NOMO-1 treated with dmso at 0.1 percent for 144 hours (cell line): ENCODE data around the gene PROZ.

Experiments
- DNase-seq: peaks from one replicate; lab custom pipeline; 2025; ENCODE audit not compliant: unreplicated experiment; lab: John Stamatoyannopoulos, UW

PROZ gene

DNA sequence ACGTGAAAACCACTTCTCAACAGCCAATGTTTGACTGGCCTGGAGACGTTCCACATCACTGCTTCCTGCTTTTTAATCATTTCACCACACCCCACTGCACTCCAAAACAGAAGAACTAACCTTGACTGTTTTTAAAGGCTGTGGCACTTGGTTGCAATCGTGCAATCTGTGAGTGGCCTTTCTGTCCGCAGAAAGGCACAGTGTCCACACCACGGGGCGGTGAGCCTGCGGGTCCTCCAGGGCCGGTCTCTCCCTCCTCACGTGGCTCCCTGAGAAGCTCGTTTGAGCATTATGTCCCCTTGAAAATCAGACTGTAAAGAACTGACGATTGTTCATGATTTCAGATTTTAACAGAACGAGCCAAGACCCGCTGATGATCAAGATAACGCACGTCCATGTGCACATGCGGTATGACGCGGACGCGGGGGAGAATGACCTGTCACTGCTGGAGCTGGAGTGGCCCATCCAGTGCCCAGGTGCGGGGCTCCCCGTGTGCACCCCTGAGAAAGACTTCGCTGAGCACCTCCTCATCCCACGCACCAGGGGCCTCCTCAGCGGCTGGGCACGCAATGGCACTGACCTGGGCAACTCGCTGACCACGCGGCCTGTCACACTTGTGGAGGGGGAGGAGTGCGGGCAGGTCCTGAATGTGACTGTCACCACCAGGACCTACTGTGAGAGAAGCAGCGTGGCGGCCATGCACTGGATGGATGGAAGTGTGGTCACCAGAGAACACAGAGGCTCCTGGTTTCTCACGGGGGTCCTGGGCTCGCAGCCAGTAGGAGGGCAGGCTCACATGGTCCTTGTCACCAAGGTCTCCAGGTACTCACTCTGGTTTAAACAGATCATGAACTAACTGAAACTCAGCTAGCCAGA lies 13.0 kb downstream of the PROZ start:
- DNase-seq: no peak

DNA sequence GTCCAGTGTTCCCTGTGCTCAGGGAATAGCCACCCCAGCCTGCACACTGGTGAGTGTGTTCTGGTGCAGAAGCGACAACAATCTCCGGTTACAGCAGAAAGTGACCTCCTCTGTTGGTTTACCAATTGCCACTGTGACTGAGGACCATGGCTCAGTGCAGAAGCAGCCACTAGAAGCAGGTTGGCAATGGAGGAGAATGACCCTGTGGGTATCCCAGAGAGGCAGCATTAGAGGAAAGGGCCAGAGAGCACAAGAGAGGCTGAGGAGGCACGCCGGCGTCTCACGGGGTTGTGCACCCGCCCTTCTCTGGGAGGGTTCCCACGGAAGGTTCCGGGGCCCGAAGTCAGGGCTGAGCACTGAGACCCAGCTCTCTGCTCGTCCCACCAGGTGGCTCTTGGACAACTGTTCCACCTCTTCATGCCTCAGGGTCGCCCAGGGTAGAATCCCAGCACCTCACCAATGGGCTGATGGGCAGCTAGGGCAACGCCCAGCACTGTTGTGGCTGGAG lies 14.0 kb downstream of the PROZ start:
- DNase-seq: no peak

DNA sequence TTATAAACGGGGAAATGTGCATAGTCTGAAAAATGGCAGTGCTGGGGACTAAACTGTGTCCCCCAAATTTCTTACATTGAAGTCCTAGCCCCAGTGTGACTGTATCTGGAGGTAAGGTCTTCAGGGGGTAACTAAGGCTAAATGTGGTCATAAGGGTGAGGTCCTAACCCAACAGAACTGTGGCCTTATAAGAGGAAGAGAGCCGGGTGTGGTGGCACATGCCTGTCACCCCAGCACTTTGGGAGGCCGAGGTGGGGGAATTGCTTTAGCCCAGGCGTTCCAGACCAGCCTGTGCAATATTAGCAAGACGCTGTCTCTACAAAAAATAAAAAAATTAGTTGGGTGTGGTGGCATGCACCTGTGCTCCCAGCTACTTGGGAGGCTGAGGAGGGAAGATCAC lies 17.8 kb downstream of the PROZ start:
- DNase-seq: no peak

DNA sequence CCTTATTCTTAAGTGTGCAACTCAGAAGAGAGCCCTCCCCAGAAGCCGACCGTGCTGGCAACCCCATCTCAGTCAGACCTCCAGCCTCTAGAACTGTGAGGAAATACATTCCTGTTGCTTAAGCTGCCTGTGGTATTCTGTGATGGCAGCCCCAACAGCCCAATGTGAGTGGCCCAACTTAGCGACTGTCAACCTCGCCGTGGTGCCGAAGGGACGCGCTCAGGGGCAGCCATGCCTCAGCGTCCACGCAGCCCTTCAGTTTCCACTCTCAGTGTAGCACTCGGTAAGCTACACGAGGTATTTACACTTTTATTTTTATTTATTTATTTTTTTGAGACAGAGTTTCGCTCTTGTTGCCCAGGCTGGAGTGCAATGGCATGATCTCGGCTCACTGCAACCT lies 18.4 kb downstream of the PROZ start:
- DNase-seq: no peak

DNA sequence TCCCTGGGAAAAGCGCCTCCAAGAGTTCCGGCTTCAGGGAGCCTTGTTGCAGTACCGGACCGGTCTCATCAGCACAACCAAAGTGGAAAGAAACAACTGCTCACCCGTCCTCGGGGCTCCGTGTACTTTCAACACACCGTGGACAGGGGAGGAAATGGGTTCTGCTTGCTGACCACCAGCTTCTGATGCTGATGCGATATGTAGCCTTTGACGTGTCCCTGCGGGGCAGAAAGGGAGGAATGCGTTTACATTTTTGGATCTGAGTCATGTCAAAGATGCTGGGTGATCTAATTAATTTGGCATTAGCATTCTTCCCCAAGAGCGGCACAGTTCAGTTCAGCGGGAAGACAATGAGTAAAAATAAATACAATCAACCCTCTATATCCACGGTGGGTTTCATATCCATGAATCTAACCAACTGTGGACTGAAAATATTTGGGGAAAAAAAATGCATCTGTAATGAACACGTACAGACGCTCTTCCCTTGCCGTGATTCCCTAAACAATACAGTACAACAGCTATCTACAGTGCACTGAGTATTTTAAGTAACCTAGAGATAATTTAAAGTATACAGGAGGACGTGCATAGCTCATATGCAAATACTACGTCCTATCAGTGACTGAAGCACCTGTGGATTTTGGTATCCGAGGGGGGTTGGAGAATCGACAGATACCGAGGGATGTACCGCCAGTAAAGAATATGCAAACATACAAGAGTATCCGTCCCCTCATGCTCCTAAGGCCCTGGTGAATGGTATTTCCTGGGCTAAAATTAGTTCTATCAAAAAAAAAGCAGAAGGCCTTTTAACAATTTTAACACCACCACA lies 19.8 kb downstream of the PROZ start:
- no peak for DNase-seq

GRCh38 chr13:113178896-113179167 lies 20.4 kb downstream of the PROZ start:
- DNase-seq: no peak

GRCh38 chr13:113179374-113180230 lies 21.2 kb downstream of the PROZ start:
- no peak for DNase-seq

GRCh38 chr13:113182046-113182445 lies 23.6 kb downstream of the PROZ start:
- DNase-seq: no peak

GRCh38 chr13:113183450-113184129 lies 25.1 kb downstream of the PROZ start:
- DNase-seq: no peak

GRCh38 chr13:113184568-113185440 lies 26.4 kb downstream of the PROZ start:
- DNase-seq: no peak

GRCh38 chr13:113186061-113186900 lies 27.8 kb downstream of the PROZ start:
- no peak for DNase-seq

- peak; percentile 69 for DNase-seq
Measured at GRCh38 chr13:113187263-113187669, 28.8 kb downstream of the PROZ start.

DNA sequence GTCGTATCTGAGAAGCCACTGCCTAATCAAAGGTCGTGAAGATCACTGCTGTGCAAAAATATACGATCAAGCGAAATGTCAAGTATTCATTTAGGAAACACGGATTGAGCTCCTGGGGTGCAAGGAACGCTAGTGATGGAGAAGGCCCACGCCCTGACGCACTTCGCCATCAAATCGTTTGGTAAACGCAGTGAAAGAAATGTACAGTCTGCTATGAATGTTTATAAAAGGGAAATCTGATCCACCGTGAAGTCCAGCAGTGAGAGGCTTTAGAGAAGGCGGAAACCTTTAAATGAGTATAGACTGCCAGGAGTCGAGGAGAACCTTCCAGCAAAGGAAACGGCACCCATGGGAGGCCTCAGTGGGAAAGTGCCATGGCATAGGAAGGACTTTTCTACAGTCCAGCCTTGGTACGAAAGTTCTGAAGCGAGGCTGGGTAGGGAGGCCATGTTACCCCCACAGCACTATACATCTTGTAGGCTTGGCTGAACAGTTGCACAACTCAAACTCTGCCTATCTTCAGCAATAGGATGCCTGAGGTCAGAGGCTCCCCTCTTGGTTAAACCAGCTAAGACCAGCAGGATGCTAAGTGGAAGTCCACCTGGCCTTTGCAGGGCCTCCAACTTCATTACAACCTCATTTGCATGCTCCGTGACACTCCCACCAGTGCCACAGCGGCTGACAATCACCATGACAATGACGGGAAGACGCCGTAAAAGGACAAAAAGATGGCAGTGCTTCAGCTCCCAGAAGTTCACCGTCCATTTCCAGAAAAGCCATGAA lies 29.6 kb downstream of the PROZ start:
- DNase-seq: no peak

- DNase-seq: no peak
Measured at GRCh38 chr13:113190181-113190580, 31.7 kb downstream of the PROZ start.

DNA sequence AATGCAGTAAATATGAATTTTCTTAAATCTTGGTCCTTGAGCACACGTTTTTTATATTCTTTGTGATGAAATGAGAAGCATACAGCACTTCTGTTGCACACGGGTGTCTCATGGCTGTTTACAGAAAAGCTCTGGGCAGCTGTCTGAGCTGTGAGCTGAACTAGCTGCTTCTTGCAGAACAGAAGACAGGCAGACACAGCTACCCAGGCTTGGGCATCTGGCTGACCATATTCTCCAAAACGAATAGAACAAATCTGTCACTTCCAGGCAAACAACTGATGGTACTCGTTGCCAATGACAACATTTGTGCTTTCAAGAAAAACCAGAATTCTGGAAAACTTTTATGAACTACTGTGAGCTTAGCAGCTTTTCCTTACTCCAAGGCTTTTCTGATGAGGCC lies 33.8 kb downstream of the PROZ start:
- DNase-seq: no peak

DNA sequence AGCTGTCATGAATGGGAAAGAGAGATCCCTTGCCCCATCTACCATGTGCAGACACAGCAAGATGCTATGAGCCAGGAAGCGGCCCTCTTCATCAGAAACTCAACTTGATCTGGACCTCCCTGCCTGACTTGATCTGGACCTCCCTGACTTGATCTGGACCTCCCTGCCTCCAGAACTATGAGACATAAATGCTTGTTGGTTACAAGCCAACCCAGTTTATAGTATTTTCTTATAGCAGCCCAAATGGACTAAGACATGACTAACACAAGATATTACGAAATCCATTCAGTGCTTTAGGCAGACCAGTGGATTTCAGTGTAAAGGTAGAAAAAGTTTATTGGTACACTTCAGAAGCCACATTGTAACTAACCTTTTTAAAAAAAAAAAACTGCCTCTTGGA lies 34.5 kb downstream of the PROZ start:
- DNase-seq: no peak

DNA sequence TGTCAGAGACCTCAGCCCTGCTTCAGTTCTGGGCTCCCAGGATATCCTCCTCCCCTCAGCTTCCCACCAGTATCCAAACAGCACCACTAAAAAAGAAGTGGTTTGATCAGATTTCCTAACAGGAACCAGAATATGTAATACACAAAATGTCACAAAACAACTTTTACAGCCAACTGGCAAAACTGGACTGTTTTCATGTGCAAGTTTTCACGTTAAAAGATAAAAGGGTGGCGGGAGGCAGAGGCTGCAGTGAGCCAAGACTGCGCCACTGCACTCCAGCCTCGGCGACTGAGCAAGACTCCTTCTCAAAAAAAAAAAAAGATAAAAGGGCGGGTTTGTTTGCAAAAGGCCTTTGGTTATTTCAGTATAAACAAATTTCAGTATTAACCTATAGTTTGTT lies 36.9 kb downstream of the PROZ start:
- DNase-seq: no peak
